ENCODE results near the gene SDHAF2.
"Not testable (repeated sequence)": the region's sequence is repeated elsewhere in the genome, so short reads cannot be mapped to it uniquely, and the experiment has no call there.

Gene SDHAF2

DNA sequence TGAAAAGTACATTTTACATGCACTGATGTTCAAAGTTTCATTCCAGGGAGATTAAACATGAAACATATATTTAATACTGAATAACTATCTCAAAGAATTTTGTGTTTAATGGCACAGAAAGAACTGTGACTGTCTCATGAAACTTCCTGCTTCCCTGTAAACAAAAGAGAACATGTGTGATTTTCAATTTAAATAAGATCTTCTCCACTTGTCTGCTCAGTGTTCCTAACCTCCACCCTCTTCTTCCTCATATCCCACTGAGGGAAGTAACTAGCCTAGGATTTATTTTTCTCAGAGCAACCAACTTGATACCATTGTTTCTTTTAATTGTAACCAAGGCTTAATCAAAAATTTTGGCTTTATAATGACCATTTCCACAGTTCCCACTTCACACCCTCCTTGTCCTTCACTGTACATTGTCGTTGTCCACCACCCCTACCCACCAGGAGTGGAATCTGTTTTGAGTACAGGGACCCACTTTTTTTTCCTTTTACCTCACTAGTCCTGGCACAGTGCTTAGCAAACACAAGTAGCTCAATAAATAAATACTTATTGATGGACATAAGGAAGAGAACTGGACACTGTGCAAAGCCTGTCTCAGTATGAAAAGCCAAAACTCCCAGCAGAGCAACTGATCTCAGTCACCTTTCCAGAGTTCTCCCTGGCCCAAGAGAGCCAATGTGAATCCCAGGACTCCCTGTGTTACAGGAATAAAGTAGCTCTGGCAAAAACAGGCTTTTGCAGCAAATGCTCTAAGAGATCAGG is 4.4 kb upstream of the SDHAF2 start:
- no peak for DNase-seq

DNA sequence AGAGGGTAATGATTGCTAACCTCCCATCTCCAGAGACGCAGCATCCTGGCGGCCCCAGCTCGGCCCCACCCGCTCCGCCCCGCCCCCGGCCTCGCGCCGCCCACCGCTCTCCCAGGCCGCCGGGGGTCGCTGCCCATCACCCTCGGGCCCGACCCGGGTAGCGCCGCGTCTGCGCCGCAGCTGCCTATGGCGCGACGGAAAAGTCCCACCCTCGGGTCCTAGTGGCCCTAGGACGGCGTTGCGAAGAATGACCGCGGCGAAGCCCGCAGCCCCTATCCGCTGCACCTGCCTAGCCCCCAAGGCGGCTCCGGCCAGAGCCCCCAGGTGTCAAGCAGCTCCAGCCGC is 606 bp upstream of the SDHAF2 start:
- DNase-seq, result peak; percentile 60

DNA sequence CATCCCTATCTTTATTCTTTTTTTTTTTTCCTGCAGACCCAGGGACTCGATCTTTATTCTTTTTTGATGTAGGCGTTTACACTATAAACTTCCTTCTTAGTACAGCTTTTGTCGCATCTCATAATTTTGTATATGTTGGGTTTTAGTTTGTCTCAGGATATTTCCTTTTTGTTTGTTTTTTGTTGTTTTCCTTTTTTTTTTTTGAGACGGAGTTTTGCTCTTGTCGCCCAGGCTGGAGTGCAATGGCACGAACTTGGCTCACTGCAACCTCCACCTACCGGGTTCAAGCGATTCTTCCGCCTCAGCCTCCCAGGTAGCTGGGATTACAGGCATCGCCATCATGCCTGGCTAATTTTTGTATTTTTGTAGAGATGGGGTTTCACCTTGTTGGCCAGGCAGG is 915 bp downstream of the SDHAF2 start:
- DNase-seq, result not testable (repeated sequence)

GRCh38 chr11:61437496-61437895 is 7.6 kb downstream of the SDHAF2 start:
- DNase-seq, result no peak

DNA sequence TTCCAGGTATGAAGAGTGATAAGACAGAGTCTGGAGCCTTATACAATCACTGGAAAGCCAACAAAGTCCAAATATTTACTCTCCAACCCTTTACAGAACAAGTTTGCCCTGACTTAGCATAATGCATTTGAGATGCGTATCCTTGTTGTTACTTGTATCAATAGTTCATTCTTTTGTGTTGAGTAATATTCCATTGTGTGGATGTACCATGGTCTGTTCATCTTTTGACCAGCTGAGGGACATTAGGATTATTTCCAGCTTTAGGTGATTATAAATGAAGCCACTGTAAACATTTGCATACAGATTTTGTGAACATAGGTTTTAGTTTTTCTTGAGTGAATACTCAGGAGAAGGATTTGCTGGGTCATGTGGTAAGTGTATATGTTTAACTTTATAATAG is 9.7 kb downstream of the SDHAF2 start:
- no peak for DNase-seq

GRCh38 chr11:61442616-61443015 is 12.7 kb downstream of the SDHAF2 start:
- no peak for DNase-seq

GRCh38 chr11:61445516-61445915 is 15.6 kb downstream of the SDHAF2 start:
- DNase-seq, result no peak

DNA sequence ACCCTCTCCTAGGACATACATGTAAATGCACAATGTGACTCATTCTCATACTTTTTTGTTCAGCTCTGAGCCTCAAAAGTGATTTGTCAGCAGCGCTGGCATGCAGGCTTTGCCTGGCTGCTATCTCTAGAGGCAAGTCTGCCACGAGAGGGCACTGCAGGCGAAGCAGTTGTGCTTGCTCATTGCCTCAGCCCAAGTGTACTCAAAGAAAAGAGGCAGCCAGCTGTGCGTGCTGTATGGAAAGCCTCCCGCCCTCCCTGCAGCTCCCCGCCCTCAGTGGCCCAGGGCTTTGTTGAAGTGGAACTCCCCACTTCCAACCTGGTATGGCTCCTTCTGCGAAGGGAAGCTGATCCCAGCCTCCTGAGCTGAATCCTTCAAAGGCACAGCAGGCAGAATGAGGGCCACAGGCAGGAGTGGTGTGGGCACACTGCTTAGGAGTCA is 16.3 kb downstream of the SDHAF2 start:
- DNase-seq, result peak; percentile 4

DNA sequence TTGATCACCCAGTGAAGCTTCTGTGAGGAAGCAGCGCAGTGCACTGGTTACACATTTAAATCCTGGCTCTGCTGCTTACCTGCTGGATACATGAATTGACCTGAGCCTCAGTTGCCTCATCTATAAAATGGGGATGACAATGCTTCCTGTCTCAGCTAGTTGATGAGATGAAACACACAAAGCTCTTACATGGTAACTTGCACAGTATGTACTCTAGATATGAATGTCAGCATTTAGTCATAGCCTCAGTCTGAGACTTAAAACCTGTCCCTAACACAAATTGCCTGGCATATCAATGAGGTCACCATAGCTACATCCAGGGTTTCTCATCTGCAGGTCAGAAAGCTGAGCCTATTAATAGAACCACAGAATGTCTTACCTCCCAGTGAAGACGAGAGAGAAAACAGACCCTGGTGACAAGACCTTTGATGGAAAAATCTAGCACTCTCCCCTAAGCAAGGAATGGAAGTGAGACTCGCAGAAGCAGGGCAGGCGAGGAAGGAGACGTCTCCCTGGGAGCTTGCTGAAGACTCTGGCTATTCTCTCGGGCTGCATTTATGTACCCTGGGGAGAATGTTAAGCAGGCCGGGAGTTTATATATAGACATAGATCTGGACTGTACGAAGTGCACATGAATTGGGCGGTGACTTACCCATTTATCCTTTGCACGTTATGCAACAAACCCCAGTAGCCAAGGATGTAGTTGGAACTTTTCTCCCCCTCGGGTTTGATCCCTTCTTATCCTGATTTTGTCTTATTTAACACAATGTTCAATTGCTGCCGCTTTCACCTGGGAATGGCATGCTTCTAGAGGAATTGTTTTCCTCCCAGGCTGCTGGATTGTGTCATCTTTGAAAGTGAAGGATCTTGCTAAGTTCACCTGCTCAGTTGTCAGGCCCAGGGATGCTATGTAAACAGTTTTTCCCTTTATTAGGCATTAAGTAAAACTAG is 18.0 kb downstream of the SDHAF2 start:
- DNase-seq, result no peak

- DNase-seq, result no peak
These were observed 18.6 kb downstream of the SDHAF2 start for GRCh38 chr11:61448552-61448927.

GRCh38 chr11:61452825-61453224 is 22.9 kb downstream of the SDHAF2 start:
- DNase-seq, result no peak

GRCh38 chr11:61453695-61454094 is 23.8 kb downstream of the SDHAF2 start:
- no peak for DNase-seq

GRCh38 chr11:61454520-61454919 is 24.6 kb downstream of the SDHAF2 start:
- DNase-seq, result no peak

GRCh38 chr11:61460474-61460881 is 30.6 kb downstream of the SDHAF2 start:
- DNase-seq, result no peak

DNA sequence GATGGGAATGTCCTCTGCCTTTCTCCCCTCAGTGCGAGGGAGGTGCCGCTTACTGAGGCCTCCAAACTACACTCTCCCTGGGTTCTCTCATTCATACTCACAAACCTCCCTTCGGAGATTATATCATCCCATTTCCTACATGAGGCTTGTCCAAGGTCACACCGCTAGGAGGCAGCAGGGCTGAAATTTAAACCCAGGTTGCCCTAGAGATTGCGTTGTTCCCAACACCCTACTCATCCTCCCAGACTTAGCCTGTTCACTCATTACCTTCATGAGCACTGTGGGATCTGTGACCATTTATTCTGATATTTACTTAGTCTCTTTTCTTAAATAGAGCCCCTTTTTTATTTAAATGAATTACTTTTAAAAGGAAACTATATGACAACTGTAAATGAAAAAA is 31.1 kb downstream of the SDHAF2 start:
- no peak for DNase-seq

DNA sequence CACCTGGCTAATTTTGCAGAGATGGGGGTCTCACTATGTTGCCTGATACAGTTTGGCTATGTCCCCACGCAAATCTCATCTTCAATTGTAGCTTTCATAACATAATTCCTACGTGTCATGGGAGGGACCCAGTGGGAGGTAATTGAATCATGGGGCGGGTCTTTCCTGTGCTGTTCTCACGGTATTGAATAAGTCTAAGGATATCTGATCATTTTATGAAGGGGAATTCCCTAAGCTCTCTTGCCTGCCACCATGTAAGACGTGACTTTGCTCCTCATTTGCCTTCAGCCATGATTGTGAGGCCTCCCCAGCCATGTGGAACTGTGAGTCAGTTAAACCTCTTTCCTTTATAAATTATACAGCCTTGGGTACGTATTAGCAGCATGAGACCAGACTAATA is 37.7 kb downstream of the SDHAF2 start:
- not testable (repeated sequence) for DNase-seq

DNA sequence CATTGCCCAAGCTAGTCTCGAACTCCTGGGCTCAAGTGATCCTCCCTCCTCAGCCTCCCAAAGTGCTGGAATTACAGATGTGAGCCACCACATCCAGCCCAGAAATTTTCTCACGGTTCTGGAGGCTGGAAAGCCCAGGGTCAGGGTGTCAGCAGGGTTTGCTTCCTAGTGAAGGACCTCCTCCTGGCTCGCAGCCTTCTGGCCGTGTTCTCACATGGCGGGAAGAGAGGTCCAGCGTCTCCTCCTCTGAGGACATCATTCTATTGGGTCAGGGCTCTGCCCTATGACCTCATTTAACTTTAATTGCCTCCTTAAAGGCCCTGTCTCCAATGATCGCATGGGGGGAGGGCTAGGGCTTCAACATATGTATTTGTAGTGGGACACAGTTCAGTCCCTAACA is 38.1 kb downstream of the SDHAF2 start:
- no peak for DNase-seq

DNA sequence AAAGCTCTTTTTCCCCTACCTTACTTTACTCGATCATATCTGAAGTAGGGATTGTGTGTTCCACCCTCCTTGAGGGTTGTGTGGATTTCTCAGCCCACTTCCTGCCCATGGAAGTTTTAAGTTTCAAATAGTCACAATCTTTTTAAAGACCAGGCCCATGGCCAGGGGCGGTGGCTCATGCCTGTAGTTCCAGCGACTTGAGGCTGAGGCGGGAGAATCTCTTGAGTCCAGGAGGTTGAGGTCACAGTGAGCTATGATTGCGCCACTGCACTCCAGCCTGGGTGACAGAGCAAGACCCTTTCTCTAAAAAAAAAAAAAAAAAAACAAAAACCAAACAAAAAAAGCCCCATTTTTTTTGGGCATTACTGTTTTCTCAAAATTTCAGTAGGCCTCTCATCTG is 42.4 kb downstream of the SDHAF2 start:
- DNase-seq, result no peak

GRCh38 chr11:61472868-61473267 is 42.9 kb downstream of the SDHAF2 start:
- DNase-seq, result no peak

- no peak for DNase-seq
These were observed 43.6 kb downstream of the SDHAF2 start for GRCh38 chr11:61473370-61474012.

GRCh38 chr11:61474013-61474643 is 44.2 kb downstream of the SDHAF2 start:
- no peak for DNase-seq

- no peak for DNase-seq
These were observed 45.5 kb downstream of the SDHAF2 start for GRCh38 chr11:61475433-61475832.

GRCh38 chr11:61476371-61476770 is 46.4 kb downstream of the SDHAF2 start:
- DNase-seq, result no peak
